Measurements from ENCODE around the gene STAU1.
"Not testable (repeated sequence)": the region's sequence is repeated elsewhere in the genome, so short reads cannot be mapped to it uniquely, and the experiment has no call there.

The STAU1 gene

DNA sequence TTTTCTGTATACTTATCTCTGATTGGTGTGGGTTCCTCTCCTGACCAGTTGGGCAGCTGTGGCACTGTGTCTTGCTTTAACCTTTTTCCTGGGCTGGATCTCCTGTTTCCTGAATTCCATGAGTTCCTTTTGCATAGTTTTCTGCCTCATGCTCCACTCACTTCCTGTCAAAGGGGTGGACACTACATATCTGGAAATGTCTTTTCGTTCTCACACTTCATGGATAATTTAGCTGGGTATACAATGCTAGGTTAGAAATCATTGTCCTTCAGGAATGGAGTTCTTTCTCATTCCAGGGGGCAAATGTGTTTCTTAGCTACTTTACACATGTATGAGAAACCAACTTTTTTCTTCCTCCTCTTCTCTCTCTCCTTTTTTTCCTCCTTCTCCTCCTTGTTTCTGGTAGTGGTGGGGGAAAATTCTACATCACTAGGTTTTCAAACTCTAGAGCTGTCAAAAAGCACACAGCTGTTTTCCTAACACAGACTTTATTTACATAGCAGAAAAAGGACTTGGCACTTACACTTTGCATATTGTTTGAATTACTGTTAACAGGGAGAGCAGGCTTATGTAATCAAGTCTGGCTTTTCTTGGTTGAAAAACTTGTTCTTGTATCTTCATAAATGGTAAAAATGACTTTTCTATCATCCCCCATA lies 22.1 kb upstream of the STAU1 start:
- peak overlapping the region in 1 of 21 experiments; percentile 30 for H3K27ac ChIP-seq
- H3K4me3 ChIP-seq = no peak overlapping the region

DNA sequence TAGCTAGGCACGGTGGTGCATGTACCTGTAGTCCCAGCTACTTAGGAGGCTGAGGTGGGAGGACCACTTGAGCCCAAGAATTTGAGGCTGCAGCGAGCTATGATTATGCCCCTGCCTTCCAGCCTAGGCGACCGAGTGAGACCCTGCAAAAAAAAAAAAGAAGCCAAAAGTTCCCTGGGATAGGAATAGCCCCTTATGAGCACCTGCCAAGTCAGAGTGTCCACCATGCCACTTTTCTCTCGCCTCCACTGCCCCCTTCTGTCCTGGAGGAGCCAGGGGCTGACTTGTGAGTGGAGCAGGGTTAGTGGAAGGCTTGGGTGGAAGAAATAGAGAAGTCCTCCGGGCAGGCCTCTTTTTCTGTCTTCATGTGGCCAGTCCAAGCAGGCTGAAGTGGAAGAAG lies 18.9 kb upstream of the STAU1 start:
- H3K4me3 ChIP-seq = no peak overlapping the region
- H3K27ac ChIP-seq = no peak overlapping the region

DNA sequence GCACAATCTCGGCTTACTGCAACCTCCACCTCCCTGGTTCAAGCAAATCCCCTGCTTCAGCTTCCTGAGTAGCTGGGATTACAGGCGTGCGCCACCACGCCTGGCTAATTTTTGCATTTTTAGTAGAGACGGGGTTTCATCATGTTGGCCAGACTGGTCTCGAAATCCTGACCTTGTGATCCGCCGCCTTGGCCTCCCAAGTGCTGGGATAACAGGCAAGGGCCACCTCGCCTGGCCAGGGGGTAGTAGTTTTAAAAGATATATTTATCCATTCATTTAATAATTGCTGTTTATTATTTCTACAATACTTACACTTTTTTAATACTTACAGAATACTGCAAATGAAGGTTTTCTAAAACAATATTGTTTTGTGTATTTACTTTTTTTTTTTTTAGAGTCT lies 15.6 kb upstream of the STAU1 start:
- Histone ChIP-seq H3K4me3 (no peak overlapping the region), H3K27ac (no peak overlapping the region)

DNA sequence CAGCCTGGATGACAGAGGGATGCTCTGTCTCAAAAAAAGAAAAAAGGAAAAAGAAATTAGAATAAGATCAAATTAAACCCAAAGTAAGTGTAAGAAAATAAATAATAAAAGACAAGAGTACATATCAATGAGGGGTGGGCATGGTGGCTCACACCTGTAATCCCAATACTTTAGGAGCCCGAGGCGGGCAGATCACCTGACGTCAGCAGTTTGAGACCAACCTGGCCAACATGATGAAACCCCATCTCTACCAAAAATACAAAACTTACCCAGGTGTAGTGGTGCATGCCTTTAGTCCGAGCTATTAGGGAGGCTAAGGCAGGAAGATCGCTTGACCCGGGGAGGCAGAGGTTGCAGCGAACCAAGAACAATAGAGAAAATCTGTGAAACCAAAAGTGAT lies 14.9 kb upstream of the STAU1 start:
- H3K27ac ChIP-seq = no peak overlapping the region
- no peak overlapping the region for H3K4me3 ChIP-seq

DNA sequence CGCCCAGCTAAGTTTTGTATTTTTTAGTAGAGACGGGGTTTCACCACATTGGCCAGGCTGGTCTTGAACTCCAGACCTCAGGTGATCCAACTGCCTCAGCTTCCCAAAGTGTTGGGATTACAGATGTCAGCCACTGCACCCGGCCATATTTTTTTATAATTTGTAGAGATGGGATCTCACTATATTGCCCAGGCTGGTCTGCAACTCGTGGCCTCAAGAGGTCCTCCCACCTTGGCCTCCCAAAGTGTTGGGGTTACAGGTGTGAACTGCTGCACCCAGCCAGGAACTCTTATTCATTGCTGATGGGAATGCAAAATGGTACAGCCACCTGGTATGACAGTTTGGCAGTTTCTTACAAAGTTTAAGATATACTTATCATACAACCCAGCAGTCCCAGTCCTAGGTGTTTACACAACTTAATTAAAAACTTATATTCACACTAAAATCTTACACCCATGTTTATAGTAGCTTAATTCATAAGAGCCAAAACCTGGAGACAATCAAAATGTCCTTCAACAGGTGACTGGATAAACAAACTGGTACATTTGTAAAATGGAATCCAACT lies 11.7 kb upstream of the STAU1 start:
- Histone ChIP-seq H3K4me3 (no peak overlapping the region), H3K27ac (no peak overlapping the region)

DNA sequence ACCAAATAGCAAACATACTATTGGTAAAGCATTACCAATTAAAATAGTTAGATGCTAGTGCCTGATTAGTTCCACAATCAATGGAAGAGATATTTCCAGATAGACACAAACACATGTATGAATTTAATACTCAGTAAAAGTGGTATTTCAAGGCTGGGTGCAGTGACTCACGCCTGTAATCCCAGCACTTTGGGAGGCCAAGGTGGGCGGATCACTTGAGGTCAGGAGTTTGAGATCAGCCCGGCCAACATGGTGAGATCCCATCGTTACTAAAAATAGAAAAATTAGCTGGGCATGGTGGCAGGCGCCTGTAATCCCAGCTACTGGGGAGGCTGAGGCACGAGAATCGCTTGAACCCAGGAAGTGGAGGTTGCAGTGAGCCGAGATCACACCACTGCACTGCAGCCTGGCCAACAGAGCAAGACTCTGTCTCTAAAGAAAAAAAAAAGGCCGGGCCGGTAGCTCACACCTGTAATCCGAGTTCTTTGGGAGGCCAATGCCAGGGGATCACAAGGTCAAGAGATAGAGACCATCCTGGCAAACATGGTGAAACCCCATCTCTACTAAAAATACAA lies 4.9 kb upstream of the STAU1 start:
- H3K27ac ChIP-seq, H3K4me3 ChIP-seq: not testable (repeated sequence)

DNA sequence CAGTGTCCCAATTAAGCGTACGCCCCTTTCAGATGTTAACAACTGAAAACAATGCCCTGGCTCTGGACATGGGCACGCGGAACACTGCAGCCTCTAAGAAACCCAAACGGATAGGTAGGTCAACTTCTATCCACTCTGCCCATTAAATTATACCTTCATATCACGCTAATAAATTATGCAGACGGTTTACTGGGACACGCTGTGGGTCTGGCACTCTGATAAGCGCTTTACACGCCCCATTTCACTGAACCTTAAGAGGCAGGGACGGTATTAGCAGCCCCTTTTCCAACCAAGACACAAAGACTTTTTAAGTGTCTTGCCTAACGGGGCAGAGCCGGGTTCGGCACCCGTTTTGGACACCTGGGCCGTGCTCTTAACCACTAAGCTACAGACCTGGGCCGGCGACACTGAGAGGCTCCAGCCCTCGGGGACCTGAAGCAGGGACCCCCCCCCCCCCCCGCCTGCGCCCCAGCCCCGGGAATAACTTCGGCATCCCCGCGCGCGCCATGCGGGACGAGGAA lies 744 bp downstream of the STAU1 start:
- peak overlapping the region; percentile 81 to 98 (median 91) for H3K27ac ChIP-seq
- H3K4me3 ChIP-seq = peak overlapping the region; percentile 52 to 98 (median 92)

DNA sequence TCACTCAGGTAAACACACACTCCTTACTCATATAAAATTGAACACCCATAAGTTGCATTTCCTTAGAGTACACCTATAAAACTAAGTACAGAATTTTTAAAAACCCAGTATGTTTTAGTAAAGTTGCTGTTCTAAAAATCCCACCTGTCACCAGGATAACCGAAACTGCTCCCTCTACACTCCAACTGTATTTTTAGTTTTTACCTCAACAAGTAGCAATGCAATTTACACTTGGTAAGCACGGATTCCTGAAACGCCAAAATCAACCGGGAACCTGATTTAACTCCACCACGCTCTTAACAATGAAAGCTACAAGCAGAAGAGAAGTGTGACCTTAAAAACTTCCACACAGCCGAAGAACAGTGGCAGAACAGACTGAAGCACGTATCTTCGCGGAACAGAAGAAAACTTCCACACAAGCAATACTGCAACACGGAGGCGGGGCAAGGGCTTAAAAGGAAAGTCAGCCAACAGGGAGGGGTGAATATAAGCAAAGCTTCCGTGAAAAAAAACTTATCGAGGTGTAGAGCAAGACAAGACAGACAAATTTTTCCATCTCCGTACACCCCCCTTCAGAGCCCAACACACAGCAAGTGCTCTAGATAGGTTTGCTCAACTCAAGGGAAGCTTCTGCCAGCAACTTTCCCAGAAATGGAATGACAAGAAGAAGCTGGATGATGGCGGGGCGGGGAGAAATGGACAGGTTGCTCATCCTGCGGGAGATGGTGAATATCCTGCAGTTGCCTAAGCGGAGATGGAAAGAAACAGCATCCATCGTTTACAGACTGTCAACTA lies 1.4 kb downstream of the STAU1 start:
- Histone ChIP-seq H3K4me3 (peak overlapping the region; percentile 52 to 98 (median 92)), H3K27ac (peak overlapping the region in 20 of 21 experiments; percentile 17 to 98 (median 92))

DNA sequence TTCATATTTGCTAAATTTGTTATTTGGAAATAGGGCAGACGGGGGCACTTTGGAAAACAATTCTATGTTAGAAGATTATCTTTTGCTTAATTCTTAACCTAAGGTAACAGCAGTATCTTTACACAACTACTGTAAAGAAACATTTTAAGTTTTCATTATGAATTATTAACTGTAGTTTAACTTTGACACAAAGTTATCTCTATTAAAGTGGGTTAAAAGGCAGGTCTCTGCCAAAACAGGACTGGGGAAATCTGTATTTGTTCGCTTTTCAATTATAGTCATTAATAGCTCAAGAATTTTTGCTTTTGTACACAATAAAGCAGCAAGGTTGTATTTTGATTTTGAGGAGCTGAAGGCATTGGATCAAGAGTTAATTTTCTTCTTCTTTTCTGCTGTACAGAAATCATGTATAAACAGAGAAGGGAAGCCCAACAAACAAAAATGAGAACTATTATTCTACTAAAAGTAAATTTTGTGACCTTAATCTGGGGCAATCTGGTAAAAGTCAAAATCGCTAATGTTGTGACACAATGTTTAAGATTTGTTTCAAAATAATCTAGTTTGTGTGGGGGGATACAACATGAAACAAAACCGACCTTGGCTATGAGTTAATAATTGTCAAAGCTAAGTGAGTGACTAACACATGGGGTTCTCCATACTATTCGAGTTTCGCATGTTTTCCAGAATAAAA lies 2.9 kb downstream of the STAU1 start:
- H3K27ac ChIP-seq = no peak overlapping the region
- H3K4me3 ChIP-seq = no peak overlapping the region

DNA sequence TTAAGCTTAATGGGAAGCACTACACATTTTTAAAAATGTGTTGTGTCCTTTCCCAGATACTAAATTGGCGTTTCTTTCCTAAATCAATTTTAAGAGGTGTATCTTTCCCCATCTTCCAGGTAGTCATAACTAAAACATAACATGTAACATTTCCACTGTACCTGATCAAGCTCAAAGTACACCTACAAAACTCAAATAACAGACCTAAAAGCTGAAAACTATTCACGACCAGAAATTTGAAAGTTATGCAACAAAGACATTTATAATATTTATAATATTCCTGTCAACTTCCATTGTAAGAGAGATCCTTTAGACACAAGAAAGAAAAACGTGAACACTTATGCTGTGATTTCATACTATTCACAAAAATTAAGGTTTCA lies 3.5 kb downstream of the STAU1 start:
- Histone ChIP-seq H3K27ac (no peak overlapping the region), H3K4me3 (no peak overlapping the region)

DNA sequence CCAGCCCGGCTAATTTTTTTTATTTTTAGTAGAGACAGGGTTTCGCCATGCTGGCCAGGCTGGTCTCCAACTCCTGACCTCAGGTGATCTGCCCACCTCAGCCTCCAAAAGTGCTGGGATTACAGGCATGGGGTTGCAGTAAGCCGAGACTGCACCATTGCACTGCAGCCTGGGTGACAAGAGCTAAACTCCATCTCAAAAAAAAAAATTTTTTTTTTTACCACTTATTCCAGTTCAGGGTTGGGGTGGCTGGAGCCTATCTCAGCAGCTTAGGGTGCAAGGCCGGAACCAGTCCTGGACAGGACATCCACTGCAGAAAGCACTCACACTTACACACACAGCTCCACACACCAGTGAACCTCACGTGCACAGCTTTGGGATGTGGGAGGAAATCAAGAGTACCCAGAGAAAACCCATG lies 4.0 kb downstream of the STAU1 start:
- H3K27ac ChIP-seq, H3K4me3 ChIP-seq: not testable (repeated sequence)

DNA sequence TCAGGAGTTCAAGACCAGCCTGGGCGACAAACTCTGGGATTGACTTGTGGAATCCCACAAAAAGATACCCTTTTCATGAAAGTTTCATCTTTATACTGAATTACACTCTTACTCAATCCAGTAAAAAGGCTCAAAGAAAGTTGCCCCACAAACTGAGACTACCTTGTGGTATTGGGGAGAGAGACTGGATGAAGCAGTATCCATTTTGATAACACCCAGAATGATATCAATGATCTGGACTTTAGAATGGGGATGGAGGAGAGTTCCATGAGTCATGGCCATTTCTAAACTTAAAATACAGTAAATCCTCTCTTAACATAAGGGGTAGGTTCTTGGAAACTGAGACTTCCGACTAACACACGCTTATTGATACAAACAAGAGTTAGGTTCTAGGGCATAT lies 4.7 kb downstream of the STAU1 start:
- H3K4me3 ChIP-seq = no peak overlapping the region
- H3K27ac ChIP-seq = no peak overlapping the region

DNA sequence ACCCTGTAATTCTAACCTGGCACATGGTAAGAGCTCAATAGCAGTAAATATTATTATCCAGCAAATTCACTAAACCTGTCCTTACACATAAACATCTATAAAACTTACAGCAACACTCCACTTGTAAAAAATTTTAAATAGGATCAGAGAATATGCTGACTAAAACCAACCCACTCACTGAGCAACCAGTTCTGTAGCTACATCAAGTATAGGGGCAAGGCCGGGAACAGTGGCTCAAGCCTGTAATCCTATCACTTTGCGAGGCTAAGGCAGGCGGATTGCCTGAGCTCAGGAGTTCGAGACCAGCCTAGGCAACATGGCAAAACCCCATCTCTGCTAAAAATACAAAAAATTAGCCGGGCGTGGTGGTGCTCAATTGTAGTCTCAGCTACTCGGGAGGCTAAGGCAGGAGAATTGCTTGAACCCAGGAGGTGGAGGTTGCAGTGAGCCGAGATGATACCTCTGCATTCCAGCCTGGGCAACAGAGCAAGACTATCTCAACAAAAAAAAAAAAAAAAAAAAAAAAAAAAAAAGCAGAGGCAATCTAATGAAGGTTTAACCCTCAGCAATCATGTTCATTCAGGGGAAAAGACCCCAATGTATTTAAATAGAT lies 6.8 kb downstream of the STAU1 start:
- Histone ChIP-seq H3K4me3 (no peak overlapping the region), H3K27ac (peak overlapping the region in 1 of 21 experiments; percentile 34)

DNA sequence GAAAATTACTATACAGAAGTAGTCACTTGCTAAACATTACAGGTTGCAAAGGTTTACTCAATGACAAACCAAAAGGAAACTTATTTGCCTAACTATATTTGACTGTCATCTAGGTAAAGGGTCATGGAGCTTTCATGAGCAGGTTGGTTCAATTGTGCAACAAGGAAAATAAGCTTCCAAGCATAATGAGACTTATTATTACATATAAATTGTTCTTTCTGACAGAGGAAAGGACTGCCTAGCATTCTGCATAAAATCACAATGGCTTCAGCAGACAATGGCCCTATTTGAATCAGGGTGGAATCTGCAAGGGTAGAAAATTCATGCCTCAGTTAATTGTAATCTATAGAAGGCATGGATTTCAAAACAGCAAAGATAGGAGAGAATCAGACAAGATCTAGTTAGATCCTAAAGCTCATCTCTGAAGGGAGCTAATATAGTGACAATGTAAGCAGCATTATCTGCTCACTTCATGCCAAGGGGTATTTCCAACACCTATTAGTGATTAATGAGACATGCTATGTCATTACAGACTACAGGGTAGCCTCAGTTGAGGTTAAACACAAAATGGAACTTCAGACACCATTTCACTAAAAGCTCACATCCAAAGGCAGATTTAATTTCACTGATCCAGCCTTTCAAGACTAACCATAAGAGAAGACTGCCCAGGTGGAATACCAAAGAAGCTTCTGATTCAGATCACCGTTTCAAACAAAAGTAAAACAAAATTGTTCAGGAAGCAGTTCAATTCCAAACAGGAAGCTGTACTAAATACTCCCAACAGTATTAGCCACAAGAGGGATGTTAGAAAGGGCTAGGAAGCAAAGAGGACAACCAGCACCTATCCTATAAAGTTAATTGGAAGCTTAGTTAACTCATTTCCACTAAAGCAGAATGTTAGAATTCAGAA lies 8.5 kb downstream of the STAU1 start:
- H3K4me3 ChIP-seq = no peak overlapping the region
- H3K27ac ChIP-seq = peak overlapping the region in 7 of 21 experiments; percentile 1 to 60 (median 15)

DNA sequence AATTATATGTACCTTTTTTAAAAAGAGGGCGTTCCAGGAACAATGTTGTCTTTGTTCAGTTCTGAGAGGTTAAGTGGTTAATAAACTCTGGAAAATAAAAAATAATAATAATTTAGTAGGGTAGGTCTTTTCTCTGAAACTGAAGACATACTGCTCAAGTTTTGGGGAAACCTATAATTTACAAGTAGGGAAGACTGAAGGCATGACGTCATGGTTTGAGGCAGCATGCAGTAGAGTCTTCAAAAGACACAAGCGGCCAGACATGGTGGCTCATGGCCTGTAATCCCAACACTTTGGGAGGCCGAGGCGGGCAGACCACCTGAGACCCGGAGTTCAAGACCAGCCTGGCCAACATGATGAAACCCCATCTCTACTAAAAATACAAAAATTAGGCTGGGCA lies 14.0 kb downstream of the STAU1 start:
- no peak overlapping the region for H3K4me3 ChIP-seq
- H3K27ac ChIP-seq = no peak overlapping the region

DNA sequence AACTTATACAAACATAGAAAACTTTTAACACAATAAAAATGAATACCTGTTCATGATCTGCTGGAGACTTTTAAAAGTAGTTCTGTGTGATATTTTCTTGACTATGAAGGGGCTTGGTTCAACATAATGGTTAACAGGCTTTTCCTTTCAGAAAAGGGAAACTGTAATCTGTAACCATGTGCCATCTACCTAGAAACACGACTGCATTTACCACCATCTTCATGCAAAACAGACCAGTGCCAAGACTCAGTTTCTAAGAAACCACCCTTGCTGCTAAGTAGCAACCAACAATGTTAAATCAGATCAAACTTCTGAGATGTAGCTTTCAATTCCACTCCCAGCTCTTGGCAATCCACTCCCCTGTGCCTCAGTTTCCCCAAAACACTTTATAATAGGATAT lies 15.7 kb downstream of the STAU1 start:
- H3K27ac ChIP-seq = no peak overlapping the region
- no peak overlapping the region for H3K4me3 ChIP-seq

DNA sequence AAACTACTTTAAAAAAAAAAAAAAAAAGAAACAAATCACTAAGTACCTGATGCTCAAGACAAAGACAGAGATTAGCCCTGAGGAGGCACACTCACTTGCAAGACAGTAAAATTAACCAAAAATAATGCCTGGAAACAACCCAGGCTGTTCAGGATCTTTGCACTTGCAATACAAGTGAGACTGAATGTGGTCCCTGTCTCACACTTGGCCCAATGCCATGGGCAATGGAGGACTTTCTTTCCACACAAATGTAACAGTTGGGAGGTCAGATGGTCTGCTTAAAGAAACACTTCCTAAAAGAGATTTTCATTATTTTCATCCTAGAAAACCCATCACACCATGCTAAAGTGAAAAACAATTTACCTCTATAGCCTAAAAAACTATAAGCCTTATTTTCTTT lies 16.2 kb downstream of the STAU1 start:
- Histone ChIP-seq H3K4me3 (no peak overlapping the region), H3K27ac (no peak overlapping the region)

DNA sequence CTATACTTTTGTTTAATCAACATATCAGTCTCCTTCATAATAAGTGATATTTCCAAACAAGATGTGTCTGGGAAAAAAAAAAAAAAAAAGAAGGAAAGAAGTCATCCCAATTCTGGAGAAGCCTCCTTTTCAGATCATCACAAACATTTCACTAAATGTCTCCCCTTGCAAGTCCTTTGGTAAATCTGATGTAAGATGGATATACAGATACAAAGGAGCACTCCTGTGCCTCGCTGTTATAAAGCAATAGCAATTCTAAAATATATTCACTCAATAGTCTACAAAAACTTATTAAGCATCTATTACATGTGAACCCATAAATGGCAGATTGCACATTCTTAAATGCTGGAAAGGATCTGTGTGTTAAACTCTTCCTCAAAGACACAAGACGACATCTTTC lies 17.4 kb downstream of the STAU1 start:
- Histone ChIP-seq H3K4me3 (no peak overlapping the region), H3K27ac (no peak overlapping the region)

DNA sequence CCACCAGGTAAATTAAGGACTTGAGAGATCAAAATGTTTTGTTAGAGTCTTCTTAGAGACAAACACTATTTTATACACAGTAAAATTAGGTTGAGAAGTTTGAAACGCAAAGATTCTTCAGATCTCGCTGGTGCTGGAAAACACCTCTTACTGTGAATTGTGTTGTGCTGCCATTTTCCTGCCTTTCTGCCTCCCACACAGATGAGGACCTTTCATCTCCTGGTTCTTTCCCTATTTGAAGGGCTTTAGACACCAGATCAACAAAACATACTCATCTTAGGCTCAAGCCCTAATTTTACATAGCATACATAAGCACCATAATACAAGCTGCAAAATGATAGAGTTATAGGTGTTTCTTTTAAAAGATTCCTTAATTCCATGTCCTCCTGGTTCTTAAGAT lies 18.6 kb downstream of the STAU1 start:
- Histone ChIP-seq H3K4me3 (no peak overlapping the region), H3K27ac (no peak overlapping the region)

Data from skin epidermis (tissue), 12 donors.